ENCODE results near the gene FAM219A.
A peak's percentile ranks its signal among the peaks of the same experiment; 100 is the strongest.

FAM219A gene

DNA sequence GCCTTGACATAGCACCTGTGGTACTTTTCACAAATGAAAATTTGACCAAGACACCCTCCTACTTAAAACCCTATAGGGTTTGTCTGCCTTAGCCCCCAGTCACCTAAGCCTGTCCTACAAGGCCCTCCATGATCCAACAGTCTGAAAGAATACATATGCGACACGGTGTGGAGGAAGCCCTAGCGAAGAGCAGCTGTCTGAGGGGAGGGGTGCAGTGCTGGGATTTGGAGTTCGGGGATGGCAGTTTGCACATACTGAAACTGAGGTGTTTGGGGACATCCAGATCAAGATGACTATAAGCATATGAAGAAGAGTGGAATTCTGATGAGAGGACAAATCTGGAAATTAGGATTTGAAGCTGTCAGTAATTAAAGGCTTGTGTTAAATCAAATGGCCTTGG is 74.5 kb downstream of the FAM219A start:
- no peak for DNase-seq (ENCODE audit: low read depth in 1 of 2, low spot score in 1 of 2)
- in situ Hi-C loops (cut with HindIII; ENCODE audit: low pct_unique_long_range_greater_than_20kb, low sequenced_read_pairs): no loop called here
- no peak for TF ChIP-seq JUND (IDR thresholded peaks at IDR 0.05; ENCODE audit: low read depth)

- DNase-seq (ENCODE audit: low read depth in 1 of 2, low spot score in 1 of 2): no peak
- in situ Hi-C loops (cut with HindIII; ENCODE audit: low pct_unique_long_range_greater_than_20kb, low sequenced_read_pairs): no loop called here
- TF ChIP-seq JUND (IDR thresholded peaks at IDR 0.05; ENCODE audit: low read depth): no peak
Observed at GRCh38 chr9:34382879-34383278, 75.5 kb downstream of the FAM219A start.

GRCh38 chr9:34382054-34382453 is 76.3 kb downstream of the FAM219A start:
- in situ Hi-C loops (cut with HindIII; ENCODE audit: low pct_unique_long_range_greater_than_20kb, low sequenced_read_pairs): no loop called here
- no peak for TF ChIP-seq JUND (IDR thresholded peaks at IDR 0.05; ENCODE audit: low read depth)

GRCh38 chr9:34381323-34381722 is 77.0 kb downstream of the FAM219A start:
- TF ChIP-seq JUND (IDR thresholded peaks at IDR 0.05; ENCODE audit: low read depth): no peak
- in situ Hi-C loops (cut with HindIII; ENCODE audit: low pct_unique_long_range_greater_than_20kb, low sequenced_read_pairs): no loop called here
- no peak for DNase-seq (ENCODE audit: low read depth in 1 of 2, low spot score in 1 of 2)

More at GRCh38 chr9:34382054-34382453, 76.3 kb downstream of the FAM219A start:
- DNase-seq (ENCODE audit: low read depth in 1 of 2, low spot score in 1 of 2): no peak

DNA sequence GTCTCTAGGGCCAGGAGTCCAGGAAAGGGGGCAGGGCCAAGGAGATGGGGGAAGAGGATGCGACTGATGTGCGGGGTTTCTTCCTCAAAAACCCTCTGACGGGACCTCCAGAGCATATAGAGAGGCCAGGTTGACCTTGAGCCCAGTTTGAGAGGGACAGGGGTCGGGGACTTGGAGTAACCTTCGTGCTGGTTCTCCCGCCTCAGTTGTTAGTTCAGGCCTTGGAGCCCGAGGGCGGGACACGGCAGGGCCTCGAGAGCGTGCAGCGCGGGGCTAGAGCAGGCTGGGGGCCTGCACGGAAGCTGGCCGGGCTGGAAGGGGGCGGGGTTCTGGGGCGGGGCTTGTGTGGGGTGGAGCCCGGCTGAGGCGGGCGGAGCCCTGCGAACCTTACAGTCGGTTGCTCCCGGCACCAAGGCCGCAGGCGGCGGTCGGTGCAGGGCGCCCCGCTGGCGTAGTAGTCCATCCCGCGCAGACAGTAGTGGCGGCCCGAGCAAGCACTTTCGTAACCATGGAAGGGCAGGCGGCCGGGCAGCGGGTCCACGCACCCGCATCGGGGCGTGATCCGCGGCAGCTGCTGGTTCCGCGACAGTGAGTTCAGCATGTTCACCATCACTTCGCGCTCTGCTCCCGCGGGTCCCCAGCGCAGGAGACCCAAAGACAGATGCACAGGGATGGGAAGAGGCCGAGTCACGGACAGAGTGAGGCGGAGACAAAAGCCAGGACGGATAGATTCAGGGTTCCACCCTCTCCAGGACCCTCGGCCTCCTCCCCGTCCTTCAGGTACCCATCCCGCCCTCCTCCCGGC is 77.7 kb downstream of the FAM219A start:
- in situ Hi-C loops (cut with HindIII; ENCODE audit: low pct_unique_long_range_greater_than_20kb, low sequenced_read_pairs): no loop called here
- TF ChIP-seq JUND (IDR thresholded peaks at IDR 0.05; ENCODE audit: low read depth): no peak
- DNase-seq (ENCODE audit: low read depth in 1 of 2, low spot score in 1 of 2): peak; percentile 62 to 74

DNA sequence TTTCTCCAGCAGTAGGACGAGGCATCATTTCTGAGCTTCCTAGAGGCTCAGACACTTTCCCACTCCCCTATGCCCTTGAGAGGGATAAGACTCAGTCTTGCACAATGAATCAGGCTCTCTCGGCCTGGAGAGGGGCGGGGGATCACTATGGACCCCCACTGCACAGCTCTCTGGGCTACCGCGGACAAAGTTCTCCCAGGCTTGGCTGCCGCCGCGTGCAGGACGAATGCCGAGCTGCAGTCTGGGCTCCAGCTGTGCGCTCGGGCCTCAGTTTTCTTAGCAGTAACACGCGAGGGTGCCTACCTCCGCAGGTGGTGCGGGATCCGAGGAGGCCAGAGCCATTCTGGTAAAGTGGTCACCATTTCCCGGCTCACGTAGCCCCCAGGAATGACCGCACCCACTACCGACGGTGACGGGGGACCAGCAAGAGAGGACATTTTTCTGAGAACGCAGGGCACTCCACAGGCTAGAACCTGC is 78.3 kb downstream of the FAM219A start:
- DNase-seq (ENCODE audit: low read depth in 1 of 2, low spot score in 1 of 2): no peak
- no peak for TF ChIP-seq JUND (IDR thresholded peaks at IDR 0.05; ENCODE audit: low read depth)
- in situ Hi-C loops (cut with HindIII; ENCODE audit: low pct_unique_long_range_greater_than_20kb, low sequenced_read_pairs): no loop called here

DNA sequence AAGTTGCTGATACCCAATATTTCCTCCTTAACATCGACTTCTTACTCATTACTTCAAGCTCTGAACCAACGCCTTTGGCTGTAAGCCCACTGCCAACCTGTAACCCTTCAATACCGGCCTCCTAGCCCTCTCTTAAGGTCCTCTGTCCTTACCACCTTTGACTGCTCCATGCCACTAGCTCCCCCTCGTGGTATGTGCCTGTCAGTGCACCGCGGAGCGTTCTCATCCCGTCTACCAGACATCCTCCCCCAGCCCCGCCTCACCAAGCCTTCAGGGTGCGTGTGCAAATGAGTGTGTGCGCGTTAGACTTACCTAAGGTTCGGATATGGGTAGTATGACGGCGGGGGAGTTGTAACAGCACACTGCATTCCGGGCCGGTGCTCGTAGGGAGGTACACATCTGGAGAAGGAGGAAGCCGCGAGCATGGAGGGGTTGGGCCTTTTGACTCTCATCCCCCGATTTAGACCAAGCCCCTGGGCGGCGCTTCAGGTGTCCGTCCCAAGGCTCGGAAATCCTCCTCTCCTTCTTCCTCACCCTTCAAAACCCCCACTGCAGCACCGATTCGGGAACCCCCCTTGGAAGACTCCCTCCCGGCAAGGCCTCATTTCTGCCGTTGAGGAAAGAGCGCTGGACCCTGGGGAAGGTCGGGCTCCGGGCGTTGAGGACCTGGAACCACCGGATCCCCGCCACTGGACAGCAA is 78.9 kb downstream of the FAM219A start:
- peak; percentile 80 to 87 for DNase-seq (ENCODE audit: low read depth in 1 of 2, low spot score in 1 of 2)
- no peak for TF ChIP-seq JUND (IDR thresholded peaks at IDR 0.05; ENCODE audit: low read depth)
- in situ Hi-C loops (cut with HindIII; ENCODE audit: low pct_unique_long_range_greater_than_20kb, low sequenced_read_pairs): no loop called here

DNA sequence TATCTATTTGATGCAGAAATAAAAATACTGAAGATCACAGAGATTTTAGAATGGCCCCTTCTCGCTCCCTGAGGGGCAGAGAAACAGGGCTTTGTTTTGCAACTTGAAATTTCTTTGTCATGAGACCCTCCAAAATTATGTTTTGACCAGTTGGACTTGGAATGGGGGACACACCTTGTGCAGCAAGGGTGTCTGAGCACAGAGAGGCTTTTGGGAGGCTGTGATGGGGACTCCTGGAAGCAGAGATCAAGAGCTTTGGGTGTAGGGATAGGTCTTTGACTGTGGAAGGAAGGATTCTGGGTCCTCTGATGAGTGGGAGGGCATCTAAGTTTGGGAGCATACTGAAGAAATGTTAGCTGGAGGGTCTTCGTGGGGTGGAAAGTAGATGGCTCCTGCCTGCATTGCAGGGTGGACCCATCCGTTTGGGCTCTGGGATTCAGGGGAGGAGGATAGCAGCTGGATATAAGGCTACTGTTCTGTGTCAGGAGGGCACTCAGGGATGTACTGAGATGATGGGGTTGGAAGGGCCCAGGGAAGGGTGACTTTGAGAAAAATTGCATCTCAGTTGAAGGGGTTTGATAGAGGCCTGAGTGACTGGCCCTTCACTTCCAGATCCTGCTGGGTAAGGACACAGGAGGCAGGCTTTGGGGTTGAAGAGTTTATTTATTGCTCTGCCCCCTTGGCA is 79.9 kb downstream of the FAM219A start:
- TF ChIP-seq JUND (IDR thresholded peaks at IDR 0.05; ENCODE audit: low read depth): no peak
- DNase-seq (ENCODE audit: low read depth in 1 of 2, low spot score in 1 of 2): no peak
- in situ Hi-C loops (cut with HindIII; ENCODE audit: low pct_unique_long_range_greater_than_20kb, low sequenced_read_pairs): no loop called here

GRCh38 chr9:34377404-34377746 is 81.0 kb downstream of the FAM219A start:
- TF ChIP-seq JUND (IDR thresholded peaks at IDR 0.05; ENCODE audit: low read depth): no peak
- DNase-seq (ENCODE audit: low read depth in 1 of 2, low spot score in 1 of 2): no peak
- in situ Hi-C loops (cut with HindIII; ENCODE audit: low pct_unique_long_range_greater_than_20kb, low sequenced_read_pairs): no loop called here

DNA sequence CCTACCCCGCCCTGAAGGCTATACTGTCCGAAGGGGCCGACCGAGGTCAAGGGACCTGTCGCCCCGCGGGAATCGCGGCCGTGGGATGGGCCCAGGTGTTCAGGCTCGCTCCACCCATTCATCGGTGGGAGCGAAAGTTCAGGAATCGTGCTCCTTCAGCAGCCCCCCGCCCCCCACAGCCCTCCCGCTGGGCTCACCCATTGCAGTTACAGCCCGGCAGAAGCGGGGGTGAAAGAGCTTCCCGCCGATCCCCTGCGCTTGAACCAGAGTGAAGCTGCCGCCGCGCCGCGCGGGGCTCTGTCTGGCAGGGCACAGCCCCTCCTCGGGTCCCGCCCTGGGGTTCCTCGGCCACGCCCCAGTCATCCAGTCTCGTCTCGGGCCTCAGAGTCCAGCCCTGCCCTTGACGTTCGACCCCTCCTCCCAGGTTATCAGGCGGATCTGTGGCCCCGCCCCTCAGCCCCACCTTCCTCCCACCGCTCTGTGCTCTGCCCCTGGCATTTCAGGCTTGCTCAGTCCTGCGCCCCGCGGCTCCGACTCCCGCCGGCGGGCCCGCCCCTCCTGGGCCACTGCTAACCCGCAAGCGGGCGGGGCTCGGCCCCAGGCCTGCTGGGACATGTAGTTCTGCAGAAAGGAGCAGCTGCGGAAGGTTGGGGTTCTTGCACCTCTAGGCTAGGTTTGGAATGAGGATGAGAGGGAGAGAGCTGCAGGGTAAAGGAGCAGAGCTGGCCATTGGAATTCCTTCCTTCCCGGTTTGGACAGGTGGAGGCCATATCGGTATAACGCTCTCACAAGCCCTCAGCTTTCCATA is 81.6 kb downstream of the FAM219A start, which contains the start of gene MYORG:
MYORG (minus strand) TSS at position 303 of the 808 bp plus-strand sequence. CDS start 3,955 bp downstream, outside the sequence.
- TF ChIP-seq JUND (IDR thresholded peaks at IDR 0.05; ENCODE audit: low read depth): no peak
- DNase-seq (ENCODE audit: low read depth in 1 of 2, low spot score in 1 of 2): peak; percentile 87 to 97
- in situ Hi-C loops (cut with HindIII; ENCODE audit: low pct_unique_long_range_greater_than_20kb, low sequenced_read_pairs): no loop called here

GRCh38 chr9:34375901-34376595 is 82.3 kb downstream of the FAM219A start:
- no peak for TF ChIP-seq JUND (IDR thresholded peaks at IDR 0.05; ENCODE audit: low read depth)
- in situ Hi-C loops (cut with HindIII; ENCODE audit: low pct_unique_long_range_greater_than_20kb, low sequenced_read_pairs): no loop called here
- peak in 1 of 2 experiments; percentile 68 for DNase-seq (ENCODE audit: low read depth in 1 of 2, low spot score in 1 of 2)

All from T47D (cell line).